Measurements from ENCODE around the gene ZNF836. TPM values are rescaled to one million over a fixed set of nuclear protein-coding genes. Genes with fewer than 3 reads are reported as not detected.

Gene ZNF836
- total RNA-seq, 2 experiments from 2014 or later: 10.0 to 12.0 TPM

DNA sequence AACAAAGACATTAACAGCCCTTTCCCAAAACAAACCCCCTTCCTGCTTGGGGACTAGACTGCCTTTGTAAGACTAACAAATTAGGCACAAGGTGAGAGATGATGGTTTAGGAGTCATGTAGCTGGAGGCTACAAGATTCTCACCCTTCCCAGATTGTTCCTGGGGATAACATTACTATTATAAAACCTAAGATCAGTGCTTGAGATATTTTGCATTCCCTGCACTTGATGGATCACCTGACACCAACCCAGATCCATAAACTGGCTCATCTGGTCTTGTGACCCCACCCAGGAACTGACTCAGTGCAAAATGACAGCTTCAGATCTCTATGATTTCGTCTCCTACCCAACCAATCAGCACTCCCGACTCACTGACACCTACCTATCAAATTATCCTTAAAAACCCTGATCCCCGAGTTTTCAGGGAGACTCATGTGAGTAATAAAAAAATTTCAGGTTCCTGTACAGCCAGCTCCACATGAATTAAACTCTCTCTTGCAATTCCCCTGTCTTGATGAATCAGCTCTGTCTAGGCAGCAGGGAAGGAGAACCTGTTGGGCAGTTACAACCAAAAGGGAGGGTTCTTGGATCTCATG, 29.3 kb downstream of the ZNF836 start:
- H3K9me3 Mint-ChIP-seq: peaks cover 20% of the 10 kb centered on the region
- no peak overlapping the region for H3K4me3 Mint-ChIP-seq
- no peak for DNase-seq
- H3K36me3 Mint-ChIP-seq: peaks cover 41% of the 10 kb centered on the region
- peaks cover 22% of the 10 kb centered on the region for H3K4me1 Mint-ChIP-seq
- H3K27me3 Mint-ChIP-seq: no peaks in the 10 kb centered on the region
- H3K27ac Mint-ChIP-seq: no peak overlapping the region

DNA sequence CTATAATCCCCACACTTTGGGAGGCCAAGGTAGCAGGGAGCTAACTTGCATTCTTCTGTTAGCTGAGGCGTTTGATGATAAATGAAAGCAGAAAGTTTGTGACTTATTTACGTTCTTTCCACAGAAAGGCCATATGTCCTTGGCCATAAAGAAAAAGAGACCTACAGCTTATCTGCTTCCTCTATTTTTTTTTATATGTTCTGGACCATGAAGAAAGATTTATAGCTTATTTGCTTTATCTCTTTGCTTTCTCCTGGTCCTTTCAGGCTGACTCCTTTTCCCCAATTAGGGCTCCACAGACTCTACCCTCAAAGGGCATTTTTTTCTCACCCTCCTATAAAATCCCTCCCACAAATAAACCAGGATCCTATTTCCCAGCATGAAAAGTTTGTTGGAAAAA, 30.2 kb downstream of the ZNF836 start:
- Mint-ChIP-seq H3K36me3 (peaks cover 40% of the 10 kb centered on the region), H3K9me3 (peaks cover 20% of the 10 kb centered on the region), H3K27me3 (no peaks in the 10 kb centered on the region), H3K4me1 (peaks cover 24% of the 10 kb centered on the region), H3K4me3 (no peak overlapping the region), H3K27ac (no peak overlapping the region)
- DNase-seq: no peak

DNA sequence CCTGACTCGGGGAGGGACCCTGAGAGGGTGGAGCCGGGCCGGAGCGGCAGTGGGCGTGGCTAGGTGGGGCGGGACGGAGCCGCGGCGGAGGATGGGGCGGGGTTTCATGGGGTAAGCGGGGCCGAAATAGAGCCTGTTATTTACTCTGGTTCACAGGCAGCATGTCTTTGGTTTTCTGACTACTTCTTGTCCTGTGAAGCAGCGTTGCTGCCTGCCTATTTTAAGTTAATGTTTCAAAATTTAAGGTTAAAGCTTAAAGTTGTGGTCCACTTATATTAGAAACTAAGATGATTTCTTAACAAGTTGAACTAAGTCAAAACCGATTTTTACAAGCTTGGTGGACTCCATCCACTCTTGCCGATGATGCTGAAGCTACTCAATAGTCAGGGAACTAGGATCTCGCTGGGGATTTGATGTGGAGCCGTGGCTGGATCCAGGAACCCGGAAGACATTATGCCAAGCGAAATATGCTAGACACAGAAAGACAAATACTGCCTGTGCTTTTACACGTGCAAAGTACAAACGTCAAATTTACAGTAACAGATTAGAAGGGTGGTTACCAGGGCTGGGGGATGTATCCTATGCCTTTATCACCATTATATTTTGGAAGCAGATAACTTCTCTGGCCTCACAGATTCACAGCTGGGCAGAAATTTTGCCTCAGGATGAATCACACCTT, 31.2 kb downstream of the ZNF836 start:
- H3K27me3 Mint-ChIP-seq: no peaks in the 10 kb centered on the region
- H3K9me3 Mint-ChIP-seq: peaks cover 20% of the 10 kb centered on the region
- peak overlapping the region; percentile 73 for H3K27ac Mint-ChIP-seq
- H3K36me3 Mint-ChIP-seq: peaks cover 46% of the 10 kb centered on the region
- H3K4me3 Mint-ChIP-seq: peak overlapping the region; percentile 95
- H3K4me1 Mint-ChIP-seq: peaks cover 26% of the 10 kb centered on the region
- no peak for DNase-seq

DNA sequence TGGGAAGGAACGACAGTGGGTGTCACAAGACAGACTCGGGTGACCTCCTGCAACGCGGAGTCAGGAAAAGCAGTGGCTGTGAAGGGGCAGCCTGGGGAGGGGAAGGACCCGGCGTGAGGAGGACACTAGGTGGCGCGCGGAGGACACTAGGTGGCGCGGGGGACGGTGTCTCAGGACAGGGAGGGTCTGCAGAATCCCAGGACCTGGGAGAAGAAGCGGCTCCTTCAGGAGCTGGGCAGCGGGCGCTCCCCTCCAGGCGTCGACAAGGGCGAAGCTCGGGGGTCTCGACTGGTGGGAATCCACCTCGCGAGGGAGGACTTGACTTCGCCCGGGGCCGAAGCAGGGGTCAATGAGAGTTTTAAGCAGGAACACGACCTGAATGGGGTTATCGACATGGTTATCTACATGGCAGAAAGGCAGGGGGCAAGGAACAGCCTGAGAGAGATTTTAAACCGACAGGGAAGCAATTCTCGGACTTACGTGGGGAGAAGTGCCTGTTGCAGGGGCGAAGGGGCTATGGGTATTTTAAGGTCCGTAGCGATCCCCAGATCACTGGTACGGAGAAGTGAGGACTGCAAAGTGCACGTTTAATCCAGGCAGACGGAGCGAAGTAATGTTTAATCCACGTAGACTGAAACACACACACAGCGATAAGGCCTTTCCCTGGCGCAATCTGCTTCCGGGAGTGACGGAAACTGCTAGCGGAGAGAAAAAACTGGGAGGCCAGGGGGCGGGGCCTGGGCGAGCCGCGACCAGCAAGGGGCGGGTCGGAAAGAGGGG, 32.0 kb downstream of the ZNF836 start, which contains the start of gene ZNF616:
Gene ZNF616 (minus strand): TSS at position 687 of the 780 bp plus-strand sequence. CDS start 9,426 bp downstream, outside the sequence.
- DNase-seq: peak; percentile 97
- no peaks in the 10 kb centered on the region for H3K27me3 Mint-ChIP-seq
- peak within 1 kb of the TSS; percentile 95 for H3K4me3 Mint-ChIP-seq
- peaks cover 22% of the 10 kb centered on the region for H3K9me3 Mint-ChIP-seq
- H3K27ac Mint-ChIP-seq: peak within 1 kb of the TSS; percentile 90
- H3K4me1 Mint-ChIP-seq: peaks cover 29% of the 10 kb centered on the region
- H3K36me3 Mint-ChIP-seq: peaks cover 53% of the 10 kb centered on the region

DNA sequence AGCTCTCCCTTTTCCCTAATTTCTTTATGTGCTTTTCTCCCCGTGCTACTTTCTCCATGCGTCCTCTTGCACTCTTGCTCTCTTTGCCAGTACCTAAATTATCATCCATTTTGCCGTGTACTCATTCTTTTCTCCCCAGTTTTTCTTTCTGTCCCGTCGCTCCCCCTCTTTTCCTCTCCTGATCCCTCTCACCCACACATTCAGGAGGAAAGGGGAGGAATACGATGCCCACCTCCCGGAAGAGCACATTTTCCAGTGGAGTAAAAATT, 32.5 kb downstream of the ZNF836 start:
- DNase-seq: no peak
- Mint-ChIP-seq H3K36me3 (peaks cover 57% of the 10 kb centered on the region), H3K27ac (peak overlapping the region; percentile 90), H3K4me3 (peak overlapping the region; percentile 95), H3K4me1 (peaks cover 29% of the 10 kb centered on the region), H3K27me3 (no peaks in the 10 kb centered on the region), H3K9me3 (peaks cover 26% of the 10 kb centered on the region)

DNA sequence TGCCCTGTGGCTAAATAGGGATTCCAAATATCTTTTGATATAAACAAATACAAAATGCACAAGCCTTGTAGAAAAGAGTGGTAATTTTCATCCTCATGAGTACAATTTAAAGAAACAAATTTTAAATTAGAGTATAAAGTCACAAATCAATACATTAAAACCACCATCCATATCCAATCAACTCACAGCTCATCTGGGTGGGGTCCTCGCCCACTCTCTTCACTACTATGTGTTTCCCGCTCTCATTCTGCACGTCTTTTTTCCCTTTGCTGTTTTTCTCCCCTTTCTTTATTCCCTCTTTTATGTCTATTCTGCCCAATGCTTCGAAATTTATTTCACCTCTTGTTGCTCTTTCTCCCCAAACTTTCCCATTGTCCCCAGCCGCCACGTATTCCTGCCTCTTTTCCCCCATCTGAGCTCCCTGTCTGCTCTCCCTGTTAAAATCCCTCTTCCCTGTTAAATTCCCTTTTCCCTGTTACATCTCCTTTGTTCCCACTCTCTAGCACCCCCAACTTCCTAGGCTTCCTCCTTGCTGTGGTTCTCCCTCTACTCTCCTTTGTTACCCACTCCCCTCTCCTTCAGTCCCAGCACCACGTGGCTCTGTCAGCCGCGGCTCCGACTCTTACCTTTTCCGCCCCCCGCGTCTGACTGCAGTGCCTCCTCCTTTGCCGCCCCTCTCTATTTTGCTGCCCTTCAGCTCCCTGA, 33.0 kb downstream of the ZNF836 start:
- peak overlapping the region; percentile 90 for H3K27ac Mint-ChIP-seq
- peak; percentile 50 for DNase-seq
- H3K9me3 Mint-ChIP-seq: peaks cover 28% of the 10 kb centered on the region
- peaks cover 29% of the 10 kb centered on the region for H3K4me1 Mint-ChIP-seq
- H3K36me3 Mint-ChIP-seq: peaks cover 62% of the 10 kb centered on the region
- peak overlapping the region; percentile 95 for H3K4me3 Mint-ChIP-seq
- no peaks in the 10 kb centered on the region for H3K27me3 Mint-ChIP-seq

DNA sequence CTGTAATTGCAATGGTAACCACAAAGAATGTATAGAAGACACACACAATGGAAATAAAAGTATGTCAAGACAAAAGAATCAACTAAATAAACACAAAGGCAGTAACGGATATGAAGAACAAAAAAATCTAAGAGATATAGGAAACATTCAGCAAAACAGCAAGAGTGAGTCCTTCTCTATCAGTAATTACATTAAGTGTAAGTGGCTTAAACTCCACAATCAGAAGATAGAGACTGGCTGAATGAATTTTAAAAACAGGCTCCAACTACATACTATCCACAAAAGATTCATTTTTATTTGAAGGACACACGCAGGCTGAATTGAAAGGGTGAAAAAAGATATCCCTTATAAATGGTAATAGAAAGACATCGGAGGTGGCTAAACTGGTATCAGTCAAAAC, 51.1 kb downstream of the ZNF836 start:
- Mint-ChIP-seq H3K4me1 (no peaks in the 10 kb centered on the region), H3K9me3 (peaks cover 71% of the 10 kb centered on the region), H3K36me3 (peaks cover 96% of the 10 kb centered on the region), H3K27ac (no peak overlapping the region), H3K4me3 (no peak overlapping the region), H3K27me3 (no peaks in the 10 kb centered on the region)
- DNase-seq: no peak

DNA sequence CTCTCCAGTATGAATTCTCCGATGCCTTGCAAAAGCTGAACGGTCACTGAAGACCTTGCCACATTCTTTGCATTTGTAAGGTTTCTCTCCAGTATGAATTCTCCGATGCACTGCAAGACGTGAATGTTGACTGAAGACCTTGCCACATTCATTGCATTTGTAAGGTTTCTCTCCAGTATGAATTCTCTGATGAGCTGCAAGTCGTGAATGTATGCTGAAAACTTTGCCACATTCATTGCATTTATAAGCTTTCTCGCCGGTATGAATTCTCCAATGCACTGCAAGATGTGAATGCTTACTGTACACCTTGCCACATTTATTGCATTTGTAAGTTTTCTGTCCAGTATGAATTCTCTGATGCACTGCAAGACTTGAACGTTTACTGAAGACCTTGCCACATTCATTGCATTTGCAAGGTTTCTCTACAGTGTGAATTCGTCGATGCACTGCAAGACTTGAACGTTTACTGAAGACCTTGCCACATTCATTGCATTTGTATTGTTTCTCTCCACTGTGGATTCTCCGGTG, 55.8 kb downstream of the ZNF836 start:
- no peak overlapping the region for H3K27ac Mint-ChIP-seq
- H3K4me3 Mint-ChIP-seq: no peak overlapping the region
- no peak for DNase-seq
- peaks cover 78% of the 10 kb centered on the region for H3K9me3 Mint-ChIP-seq
- H3K36me3 Mint-ChIP-seq: peaks cover 75% of the 10 kb centered on the region
- H3K4me1 Mint-ChIP-seq: no peaks in the 10 kb centered on the region
- no peaks in the 10 kb centered on the region for H3K27me3 Mint-ChIP-seq

DNA sequence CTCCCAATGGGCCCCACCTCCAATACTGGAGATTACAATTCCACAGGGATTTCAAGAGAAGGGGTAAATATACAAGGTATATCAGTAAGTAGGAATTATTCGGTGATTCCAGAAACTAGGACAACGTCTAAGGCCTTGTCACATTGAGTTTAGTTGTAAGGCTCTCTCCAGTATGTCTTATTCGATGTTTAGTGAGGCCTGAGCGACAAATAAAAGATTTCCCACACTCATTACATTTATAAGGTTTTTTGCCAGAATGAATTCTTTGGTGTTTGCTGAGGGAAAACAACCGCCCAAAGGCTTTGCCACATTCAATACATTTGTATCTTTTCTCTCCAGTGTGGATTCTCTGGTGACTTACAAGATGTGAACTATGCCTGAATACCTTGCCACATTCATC, 56.7 kb downstream of the ZNF836 start:
- H3K4me3 Mint-ChIP-seq: no peak overlapping the region
- H3K36me3 Mint-ChIP-seq: peaks cover 70% of the 10 kb centered on the region
- no peak overlapping the region for H3K27ac Mint-ChIP-seq
- peaks cover 76% of the 10 kb centered on the region for H3K9me3 Mint-ChIP-seq
- no peaks in the 10 kb centered on the region for H3K27me3 Mint-ChIP-seq
- no peaks in the 10 kb centered on the region for H3K4me1 Mint-ChIP-seq
- DNase-seq: no peak

DNA sequence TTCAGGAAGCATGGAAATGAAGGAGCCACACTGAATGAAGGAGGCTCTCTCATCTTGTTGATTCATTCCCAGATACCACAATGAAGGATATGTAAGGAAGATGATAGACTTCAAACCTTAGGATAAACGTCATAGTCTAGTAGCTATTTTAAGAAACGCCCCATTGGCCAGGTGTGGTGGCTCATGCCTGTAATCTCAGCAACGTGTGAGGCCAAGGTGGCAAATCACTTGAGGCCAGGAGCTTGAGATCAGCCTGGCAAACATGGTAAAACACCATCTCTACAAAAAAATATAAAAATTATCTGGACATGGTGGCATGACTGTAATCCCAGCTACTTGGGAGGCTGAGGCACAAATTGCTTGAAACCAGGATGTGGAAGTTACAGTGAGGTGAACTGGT, 58.8 kb downstream of the ZNF836 start:
- DNase-seq: no peak
- H3K9me3 Mint-ChIP-seq: peaks cover 68% of the 10 kb centered on the region
- no peak overlapping the region for H3K4me3 Mint-ChIP-seq
- no peaks in the 10 kb centered on the region for H3K4me1 Mint-ChIP-seq
- no peaks in the 10 kb centered on the region for H3K27me3 Mint-ChIP-seq
- peaks cover 52% of the 10 kb centered on the region for H3K36me3 Mint-ChIP-seq
- no peak overlapping the region for H3K27ac Mint-ChIP-seq

DNA sequence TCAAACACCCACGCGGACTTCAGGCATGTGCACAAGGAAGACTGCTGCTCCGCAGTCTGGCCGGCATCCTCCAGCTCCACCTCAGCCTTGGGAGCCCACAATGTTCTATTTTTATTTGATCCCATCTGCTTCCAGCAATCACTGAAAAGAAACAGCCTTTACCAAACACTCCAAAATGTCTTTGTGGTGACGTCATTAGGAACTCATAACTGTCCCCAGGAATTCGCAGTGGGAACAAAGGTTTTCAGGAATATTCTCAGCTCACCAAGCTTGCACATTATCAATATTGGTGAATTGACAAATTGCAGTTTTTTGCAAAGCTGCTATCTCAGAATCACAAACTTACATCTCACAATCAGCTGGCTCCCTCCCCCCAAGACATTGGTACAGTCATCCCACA, 60.6 kb downstream of the ZNF836 start:
- Mint-ChIP-seq H3K4me3 (no peak overlapping the region), H3K27me3 (no peaks in the 10 kb centered on the region), H3K9me3 (peaks cover 66% of the 10 kb centered on the region), H3K36me3 (peaks cover 43% of the 10 kb centered on the region), H3K4me1 (no peaks in the 10 kb centered on the region), H3K27ac (no peak overlapping the region)
- DNase-seq: no peak

Other genes with a start within 250 kb of the ZNF836 start
- 1 to 10 TPM; 4.3 to 4.5 TPM for gene ZNF613, start 244.1 kb downstream of the ZNF836 start, total RNA-seq
- 10 to 100 TPM; 11.3 to 11.4 TPM for gene ZNF350, start 184.8 kb downstream of the ZNF836 start, total RNA-seq
- 1 to 10 TPM; 8.4 to 8.5 TPM for gene ZNF615, start 163.4 kb downstream of the ZNF836 start, total RNA-seq
- 10 to 100 TPM; 15.4 to 17.4 TPM for gene ZNF614, start 143.2 kb downstream of the ZNF836 start, total RNA-seq
- gene ZNF432, start 122.8 kb downstream of the ZNF836 start, total RNA-seq: 10 to 100 TPM; 13.7 to 14.9 TPM
- 10 to 100 TPM; 16.4 to 17.9 TPM for gene ZNF841, start 75.9 kb downstream of the ZNF836 start, total RNA-seq
- gene ZNF616, start 31.7 kb downstream of the ZNF836 start, total RNA-seq: 1 to 10 TPM; 9.0 to 9.5 TPM
- 100 to 1,000 TPM; 222 to 244 TPM for gene PPP2R1A, start 18.4 kb upstream of the ZNF836 start, total RNA-seq
- gene ZNF766, start 98.0 kb upstream of the ZNF836 start, total RNA-seq: 10 to 100 TPM; 28.6 to 31.4 TPM
- 1 to 10 TPM; 5.7 to 6.4 TPM for gene ZNF480, start 125.5 kb upstream of the ZNF836 start, total RNA-seq
- 1 to 10 TPM; 2.4 to 2.9 TPM for gene ZNF610, start 164.6 kb upstream of the ZNF836 start, total RNA-seq
- gene ZNF880, start 198.3 kb upstream of the ZNF836 start, total RNA-seq: 10 to 100 TPM; 15.0 to 19.9 TPM
- gene ZNF528, start 226.2 kb upstream of the ZNF836 start, total RNA-seq: 10 to 100 TPM in 1 of 2 experiments, 1 to 10 TPM in 1; 9.4 to 11.2 TPM